ENCODE results near the gene ANO2.

DNA sequence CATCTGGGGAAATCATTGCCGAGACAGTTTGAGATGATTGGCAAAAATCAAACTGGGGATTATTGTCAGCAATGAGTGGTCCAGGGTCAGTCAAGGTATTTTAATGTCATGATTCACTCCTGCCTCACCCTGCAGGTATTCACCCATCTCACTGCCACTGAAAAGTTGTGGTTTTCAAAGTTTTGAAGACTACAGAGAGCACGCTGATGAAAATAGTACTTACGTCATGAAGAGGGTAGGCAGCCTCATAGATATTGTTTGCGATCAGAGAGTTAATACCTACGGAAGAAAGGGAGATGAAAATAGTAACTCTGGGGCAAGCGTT lies 138.0 kb downstream of the ANO2 start:
- TF ChIP-seq POLR2A (IDR thresholded peaks at IDR 0.05; ENCODE audit: low read length): no peak
- no peak for TF ChIP-seq GATA1 (IDR thresholded peaks at IDR 0.05; ENCODE audit: low read depth, low read length)
